Measurements from ENCODE around the gene ACOT6. TPM values are rescaled to one million over a fixed set of nuclear protein-coding genes. Genes with fewer than 3 reads are reported as not detected.

Gene ACOT6
- total RNA-seq, 4 donors from 2014 or later: 0.63 TPM; not detected in 3

DNA sequence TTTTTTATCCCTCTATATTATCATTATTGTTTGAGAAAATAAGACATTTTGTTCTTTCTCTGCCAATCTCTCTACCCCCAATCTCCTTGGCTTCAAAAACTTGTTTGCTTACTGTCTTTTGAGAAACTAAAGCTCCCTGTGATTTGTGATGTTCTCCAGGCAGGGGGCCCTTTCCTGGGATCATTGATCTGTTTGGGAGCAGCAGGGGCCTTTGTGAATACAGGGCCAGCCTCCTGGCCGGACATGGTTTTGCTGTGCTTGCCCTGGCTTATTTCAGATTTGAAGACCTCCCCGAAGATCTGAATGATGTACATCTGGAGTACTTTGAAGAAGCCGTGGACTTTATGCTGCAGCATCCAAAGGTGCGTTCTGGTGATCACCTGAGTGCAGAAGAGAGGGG is 4.5 kb downstream of the ACOT6 start:
- TF ChIP-seq, protein P1, sequence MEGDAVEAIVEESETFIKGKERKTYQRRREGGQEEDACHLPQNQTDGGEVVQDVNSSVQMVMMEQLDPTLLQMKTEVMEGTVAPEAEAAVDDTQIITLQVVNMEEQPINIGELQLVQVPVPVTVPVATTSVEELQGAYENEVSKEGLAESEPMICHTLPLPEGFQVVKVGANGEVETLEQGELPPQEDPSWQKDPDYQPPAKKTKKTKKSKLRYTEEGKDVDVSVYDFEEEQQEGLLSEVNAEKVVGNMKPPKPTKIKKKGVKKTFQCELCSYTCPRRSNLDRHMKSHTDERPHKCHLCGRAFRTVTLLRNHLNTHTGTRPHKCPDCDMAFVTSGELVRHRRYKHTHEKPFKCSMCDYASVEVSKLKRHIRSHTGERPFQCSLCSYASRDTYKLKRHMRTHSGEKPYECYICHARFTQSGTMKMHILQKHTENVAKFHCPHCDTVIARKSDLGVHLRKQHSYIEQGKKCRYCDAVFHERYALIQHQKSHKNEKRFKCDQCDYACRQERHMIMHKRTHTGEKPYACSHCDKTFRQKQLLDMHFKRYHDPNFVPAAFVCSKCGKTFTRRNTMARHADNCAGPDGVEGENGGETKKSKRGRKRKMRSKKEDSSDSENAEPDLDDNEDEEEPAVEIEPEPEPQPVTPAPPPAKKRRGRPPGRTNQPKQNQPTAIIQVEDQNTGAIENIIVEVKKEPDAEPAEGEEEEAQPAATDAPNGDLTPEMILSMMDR (IDR thresholded peaks at IDR 0.05): no peak
- DNase-seq (ENCODE audit: low spot score): no peak
- no peak for ATAC-seq (ENCODE audit: low FRiP score)

- DNase-seq (ENCODE audit: low spot score) (no peak), ATAC-seq (ENCODE audit: low FRiP score) (no peak)
- TF ChIP-seq, protein P1 (IDR thresholded peaks at IDR 0.05): no peak
Observed at GRCh38 chr14:73619524-73619923, 7.2 kb downstream of the ACOT6 start.

- ATAC-seq (ENCODE audit: low FRiP score) (no peak), DNase-seq (ENCODE audit: low spot score) (no peak)
- TF ChIP-seq, protein P1 (IDR thresholded peaks at IDR 0.05): no peak
Observed at GRCh38 chr14:73620268-73620667, 8.0 kb downstream of the ACOT6 start.

- TF ChIP-seq, protein P1 (IDR thresholded peaks at IDR 0.05): no peak
- ATAC-seq (ENCODE audit: low FRiP score) (no peak), DNase-seq (ENCODE audit: low spot score) (no peak)
Observed at GRCh38 chr14:73623504-73624054, 11.3 kb downstream of the ACOT6 start.

GRCh38 chr14:73625706-73626105 is 13.4 kb downstream of the ACOT6 start:
- TF ChIP-seq, protein P1 (IDR thresholded peaks at IDR 0.05): no peak
- no peak for DNase-seq (ENCODE audit: low spot score)
- no peak for ATAC-seq (ENCODE audit: low FRiP score)

DNA sequence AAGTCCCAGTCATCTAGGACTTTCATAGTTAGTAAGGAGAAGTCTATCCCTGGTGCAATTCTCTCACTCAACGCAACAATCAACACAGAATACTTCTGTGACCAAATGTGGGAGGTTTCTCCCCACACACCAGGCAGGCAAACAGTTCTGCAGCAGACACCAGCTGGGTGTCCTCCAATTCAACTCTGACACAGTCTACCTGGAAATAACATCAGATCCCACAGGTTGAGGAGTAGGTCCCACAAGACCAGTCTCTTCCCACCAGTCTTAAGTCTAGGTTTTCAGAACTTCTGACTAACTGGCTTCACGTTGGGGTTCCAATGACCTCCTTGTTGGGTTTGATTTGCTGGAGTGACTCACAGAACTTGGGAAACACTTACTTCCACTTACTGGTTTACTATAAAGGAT is 14.8 kb downstream of the ACOT6 start:
- TF ChIP-seq, protein P1 (IDR thresholded peaks at IDR 0.05): no peak
- no peak for ATAC-seq (ENCODE audit: low FRiP score)
- no peak for DNase-seq (ENCODE audit: low spot score)

GRCh38 chr14:73630009-73630780 is 17.9 kb downstream of the ACOT6 start:
- TF ChIP-seq, protein P1 (IDR thresholded peaks at IDR 0.05): no peak
- DNase-seq (ENCODE audit: low spot score) (no peak), ATAC-seq (ENCODE audit: low FRiP score) (no peak)

Data from omental fat pad (tissue), 4 donors.